Transverse colon (tissue), 4 donors: ENCODE measurements around the gene MRPL39.

Experiments
- EP300 ChIP-seq: sonication (generic); formaldehyde crosslinking; IDR thresholded peaks from one replicate; pipeline ENCODE4 v1.6.1; 2017; ENCODE audit warnings: antibody characterized with exemption, low read depth
- POLR2A ChIP-seq: fragments of 450-650 bp; IDR thresholded peaks from one replicate; pipeline ENCODE4 v1.6.1; 2016; ENCODE audit warnings: antibody characterized with exemption, mild to moderate bottlenecking, moderate library complexity
- POLR2AphosphoS5 ChIP-seq, 3 donors: sonication (generic); formaldehyde crosslinking; IDR thresholded peaks; one replicate each; pipeline ENCODE4 v1.6.1; 2016; ENCODE audit warnings: antibody characterized with exemption in 3 of 3
- TF ChIP-seq, protein P1 (sequence below), 5 experiments: fragments of 200-600 bp in 3 of 5; fragments of 450-650 bp in 2 of 5; sonication (generic) in 3 of 5; IDR thresholded peaks; 1 replicate in 2 of 5; 2 replicates in 3 of 5; pipeline ENCODE4 v1.5.1; 2016 to 2017; ENCODE audit warnings: antibody characterized with exemption in 5 of 5, inconsistent platforms in 3 of 5, mild to moderate bottlenecking in 2 of 5, moderate library complexity in 1 of 5

GRCh38 chr21:25632296-25632695 is 25.0 kb upstream of the MRPL39 start:
- TF ChIP-seq, protein P1, sequence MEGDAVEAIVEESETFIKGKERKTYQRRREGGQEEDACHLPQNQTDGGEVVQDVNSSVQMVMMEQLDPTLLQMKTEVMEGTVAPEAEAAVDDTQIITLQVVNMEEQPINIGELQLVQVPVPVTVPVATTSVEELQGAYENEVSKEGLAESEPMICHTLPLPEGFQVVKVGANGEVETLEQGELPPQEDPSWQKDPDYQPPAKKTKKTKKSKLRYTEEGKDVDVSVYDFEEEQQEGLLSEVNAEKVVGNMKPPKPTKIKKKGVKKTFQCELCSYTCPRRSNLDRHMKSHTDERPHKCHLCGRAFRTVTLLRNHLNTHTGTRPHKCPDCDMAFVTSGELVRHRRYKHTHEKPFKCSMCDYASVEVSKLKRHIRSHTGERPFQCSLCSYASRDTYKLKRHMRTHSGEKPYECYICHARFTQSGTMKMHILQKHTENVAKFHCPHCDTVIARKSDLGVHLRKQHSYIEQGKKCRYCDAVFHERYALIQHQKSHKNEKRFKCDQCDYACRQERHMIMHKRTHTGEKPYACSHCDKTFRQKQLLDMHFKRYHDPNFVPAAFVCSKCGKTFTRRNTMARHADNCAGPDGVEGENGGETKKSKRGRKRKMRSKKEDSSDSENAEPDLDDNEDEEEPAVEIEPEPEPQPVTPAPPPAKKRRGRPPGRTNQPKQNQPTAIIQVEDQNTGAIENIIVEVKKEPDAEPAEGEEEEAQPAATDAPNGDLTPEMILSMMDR (IDR thresholded peaks at IDR 0.05), result no peak
- TF ChIP-seq EP300 (no peak), POLR2AphosphoS5 (IDR thresholded peaks at IDR 0.05) (no peak), POLR2A (no peak)
